ENCODE measurements around the gene DPP6.
"Not testable (repeated sequence)": the region's sequence is repeated elsewhere in the genome, so short reads cannot be mapped to it uniquely, and the experiment has no call there.

DPP6 gene

DNA sequence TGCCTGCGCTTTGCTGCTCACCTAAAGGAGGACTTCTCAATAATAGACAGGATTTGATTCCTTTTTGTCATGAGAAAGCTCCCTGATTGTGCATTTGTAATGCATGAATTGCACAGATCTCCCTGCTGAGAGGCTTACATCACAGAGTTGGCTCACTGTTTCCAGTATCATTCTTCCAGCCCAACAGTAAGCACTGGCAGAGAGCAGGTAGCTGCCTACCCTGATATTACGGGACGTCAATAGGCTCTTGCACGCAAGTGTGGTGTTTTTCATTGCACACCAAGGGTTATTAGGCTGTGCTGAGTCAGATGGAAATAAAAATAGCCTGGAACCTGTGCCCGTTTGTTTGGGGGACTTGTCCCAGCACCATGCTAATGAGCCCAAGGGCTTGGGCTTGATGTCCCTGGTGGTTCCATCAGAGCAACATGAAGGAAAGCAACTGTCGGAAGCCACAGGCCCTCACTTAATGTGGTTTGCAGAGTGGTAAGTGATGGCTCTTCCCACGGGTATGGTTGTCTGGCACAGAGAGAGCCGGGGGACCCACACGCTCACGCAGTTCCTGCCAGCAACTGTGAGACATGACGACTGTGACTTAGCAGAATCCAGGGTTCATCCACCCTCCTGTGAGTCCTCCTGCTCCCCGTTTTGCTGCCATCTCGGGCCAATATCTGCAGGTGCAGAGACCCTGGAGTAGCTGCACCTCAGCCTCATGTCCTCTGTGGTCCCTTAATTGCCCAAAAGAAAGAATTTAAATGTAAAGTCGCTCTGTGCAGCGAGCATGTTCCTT lies 20.4 kb downstream of the DPP6 start:
- not testable (repeated sequence) for DNase-seq (ENCODE audit: low read depth in 2 of 2)

DNA sequence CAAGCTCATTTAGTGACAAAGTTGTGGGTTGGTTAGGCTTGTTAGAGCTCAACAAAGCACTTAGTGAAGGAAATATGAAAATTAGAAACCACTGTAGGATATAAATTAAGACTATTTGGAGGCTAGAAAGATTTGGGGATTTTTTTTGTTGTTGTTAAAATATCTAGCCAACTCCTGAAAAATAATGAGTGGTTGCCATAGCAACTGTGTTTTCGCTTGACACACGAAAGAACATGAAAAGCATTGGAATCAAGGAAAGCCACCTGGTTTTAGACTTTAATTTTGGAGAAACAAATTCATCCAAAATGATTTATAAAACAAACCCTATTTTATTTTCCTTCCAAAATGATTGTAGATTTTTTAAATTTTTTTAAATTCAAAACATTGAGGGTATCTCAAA lies 26.3 kb downstream of the DPP6 start:
- DNase-seq (ENCODE audit: low read depth in 2 of 2) = not testable (repeated sequence)

DNA sequence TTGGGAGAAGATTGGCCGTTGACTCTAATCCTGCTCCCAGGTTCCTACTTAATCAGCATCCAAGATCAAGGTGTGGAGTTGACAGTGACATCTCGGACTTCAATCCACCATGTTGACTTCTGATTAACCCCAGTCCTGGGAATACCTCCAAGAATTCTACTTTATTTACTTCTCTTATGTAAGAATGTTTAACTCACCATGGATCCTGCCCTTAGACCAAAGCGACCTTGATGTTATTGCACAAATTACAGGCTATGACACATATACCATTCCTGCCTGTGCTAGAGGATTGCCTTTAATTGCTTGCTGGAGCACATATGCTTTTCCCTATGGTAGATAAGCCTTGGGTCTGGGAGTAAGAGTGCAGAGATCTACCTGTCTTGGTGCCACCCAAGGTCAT lies 28.1 kb downstream of the DPP6 start:
- not testable (repeated sequence) for DNase-seq (ENCODE audit: low read depth in 2 of 2)

DNA sequence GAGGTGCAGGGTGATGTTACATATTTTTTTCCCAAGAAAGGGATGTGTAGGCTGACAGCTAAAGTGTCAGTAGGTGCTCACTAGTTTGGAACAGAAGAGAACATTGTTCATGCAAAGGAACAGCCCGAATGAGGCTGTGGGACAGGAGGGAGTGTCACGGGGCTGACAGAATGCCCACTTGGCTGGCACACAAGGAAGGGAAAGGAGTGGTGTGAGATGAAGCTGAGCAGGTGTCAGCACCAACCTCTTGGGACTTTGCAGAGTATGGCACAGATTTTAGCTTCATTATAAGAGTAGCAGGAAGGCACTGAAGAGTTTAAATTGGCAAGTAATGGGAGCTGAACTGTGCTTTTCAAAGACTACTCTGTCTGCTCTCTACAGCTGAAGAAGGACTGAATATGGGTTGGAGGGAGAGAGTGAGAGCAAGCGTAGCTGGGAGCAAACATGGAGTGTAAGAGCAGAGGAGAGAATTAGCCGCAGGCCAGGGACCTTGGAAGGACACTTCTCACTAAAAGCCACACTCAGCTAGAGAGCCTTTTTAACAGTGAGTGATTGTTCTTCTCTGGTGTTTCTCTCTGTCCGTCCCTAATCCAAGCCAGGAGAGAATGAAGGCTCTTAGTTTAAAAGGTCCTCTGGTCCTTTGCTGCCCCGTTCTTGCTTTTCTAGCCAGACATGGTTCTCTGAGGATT lies 35.0 kb downstream of the DPP6 start:
- not testable (repeated sequence) for DNase-seq (ENCODE audit: low read depth in 2 of 2)

DNA sequence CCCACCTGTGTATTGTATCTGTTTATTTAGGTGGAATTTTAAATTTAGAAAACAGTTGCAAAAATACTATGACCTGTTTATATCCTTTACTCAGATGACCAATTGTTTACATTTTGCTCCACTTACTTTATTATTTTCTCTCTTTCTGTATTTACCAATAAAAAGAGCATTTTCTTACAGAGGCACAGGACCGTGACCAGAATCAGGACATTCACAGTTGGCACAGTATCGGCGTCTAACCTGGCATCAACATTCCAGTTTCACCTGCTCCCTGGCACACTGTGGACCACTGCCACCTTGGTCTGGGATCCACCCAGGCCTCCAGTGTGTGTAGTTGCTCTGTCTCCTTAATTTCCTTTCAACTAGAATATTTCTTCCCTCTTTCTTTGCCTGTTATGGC lies 39.9 kb downstream of the DPP6 start:
- DNase-seq (ENCODE audit: low read depth in 2 of 2) = not testable (repeated sequence)

DNA sequence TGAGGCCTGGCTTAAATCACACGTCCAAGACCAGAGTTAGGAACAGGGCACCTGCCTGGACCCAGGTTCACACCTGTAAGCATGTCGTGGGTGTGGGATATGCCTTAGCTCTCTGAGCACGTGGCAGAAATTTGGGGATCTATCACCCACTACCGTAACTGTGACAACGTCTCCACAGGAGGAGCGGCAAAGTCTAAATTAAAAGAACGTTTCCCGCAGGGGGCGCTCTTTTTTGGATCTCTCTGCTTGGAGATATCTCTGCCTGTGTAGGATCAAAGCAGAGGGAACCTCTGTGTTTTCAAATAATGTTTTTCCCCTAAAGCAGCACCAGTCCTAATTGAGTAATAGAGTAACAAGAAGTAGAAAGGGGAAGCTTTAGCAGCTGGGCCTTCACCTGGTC lies 43.0 kb downstream of the DPP6 start:
- DNase-seq (ENCODE audit: low read depth in 2 of 2) = not testable (repeated sequence)

DNA sequence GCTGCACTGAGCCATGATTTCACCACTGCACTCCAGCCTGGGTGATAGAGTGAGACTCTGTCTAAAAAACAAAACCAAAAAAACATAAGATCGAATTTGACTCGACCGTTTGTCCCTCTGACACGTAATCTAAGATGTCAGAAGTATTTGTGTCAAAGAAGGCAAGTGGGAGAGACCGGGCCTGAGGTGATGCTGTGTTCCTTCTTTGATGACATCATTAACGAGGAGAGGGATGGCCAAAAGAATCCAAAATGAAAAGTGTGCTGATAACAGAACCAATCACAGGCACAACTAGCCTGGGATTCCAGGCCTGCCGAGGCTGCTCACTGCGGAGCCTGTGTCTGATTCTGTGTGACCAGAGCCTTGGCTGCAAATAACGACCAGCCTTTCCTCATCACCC lies 52.9 kb downstream of the DPP6 start:
- DNase-seq (ENCODE audit: low read depth in 2 of 2) = not testable (repeated sequence)

DNA sequence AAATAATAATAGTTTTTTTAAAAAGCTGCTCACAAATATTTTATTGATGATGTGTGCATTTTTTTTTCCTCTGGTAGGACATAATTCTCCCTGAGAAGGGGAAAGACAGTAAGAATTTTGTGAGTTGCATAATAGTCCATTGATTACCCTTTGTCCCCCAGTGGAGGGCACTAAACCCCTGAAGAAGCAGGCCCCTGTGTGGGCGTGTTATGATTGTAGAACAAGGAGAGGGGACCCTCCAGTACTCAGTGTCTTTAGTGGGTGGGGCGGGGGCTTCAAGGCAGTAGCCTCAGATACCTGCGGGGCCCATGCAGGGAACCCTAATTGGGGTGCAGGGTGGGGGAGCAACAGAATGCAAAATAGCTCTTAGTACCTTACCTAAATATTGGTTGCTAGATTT lies 57.4 kb downstream of the DPP6 start:
- DNase-seq (ENCODE audit: low read depth in 2 of 2) = not testable (repeated sequence)

DNA sequence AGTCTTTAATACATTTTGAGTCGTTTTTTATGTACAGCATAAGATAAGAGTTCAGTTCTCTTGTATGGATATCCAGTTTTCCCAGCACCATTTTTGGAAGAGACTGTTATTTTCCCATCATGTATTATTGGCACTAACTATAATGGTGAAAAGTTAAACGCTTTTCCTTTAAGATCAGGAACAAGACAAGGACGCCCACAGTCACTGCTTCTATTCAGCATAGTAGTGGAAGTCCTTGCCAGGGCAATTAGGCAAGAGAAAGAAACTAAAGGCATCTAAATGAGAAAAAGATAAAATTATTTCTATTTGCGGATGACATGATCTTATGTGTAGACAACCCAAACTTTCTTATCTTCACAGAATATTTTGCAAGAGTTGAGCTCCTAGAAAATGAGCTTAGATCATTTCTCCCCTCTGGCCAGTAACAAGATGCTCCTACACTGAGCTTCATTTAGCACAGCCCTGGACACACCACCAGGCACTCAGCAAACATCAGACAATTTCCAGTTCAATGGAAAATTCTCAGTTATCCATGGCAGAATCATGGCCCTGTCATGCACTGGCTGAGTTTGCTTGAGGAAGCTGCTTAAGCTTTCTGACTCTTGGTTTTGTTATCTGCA lies 61.6 kb downstream of the DPP6 start:
- DNase-seq (ENCODE audit: low read depth in 2 of 2) = not testable (repeated sequence)

DNA sequence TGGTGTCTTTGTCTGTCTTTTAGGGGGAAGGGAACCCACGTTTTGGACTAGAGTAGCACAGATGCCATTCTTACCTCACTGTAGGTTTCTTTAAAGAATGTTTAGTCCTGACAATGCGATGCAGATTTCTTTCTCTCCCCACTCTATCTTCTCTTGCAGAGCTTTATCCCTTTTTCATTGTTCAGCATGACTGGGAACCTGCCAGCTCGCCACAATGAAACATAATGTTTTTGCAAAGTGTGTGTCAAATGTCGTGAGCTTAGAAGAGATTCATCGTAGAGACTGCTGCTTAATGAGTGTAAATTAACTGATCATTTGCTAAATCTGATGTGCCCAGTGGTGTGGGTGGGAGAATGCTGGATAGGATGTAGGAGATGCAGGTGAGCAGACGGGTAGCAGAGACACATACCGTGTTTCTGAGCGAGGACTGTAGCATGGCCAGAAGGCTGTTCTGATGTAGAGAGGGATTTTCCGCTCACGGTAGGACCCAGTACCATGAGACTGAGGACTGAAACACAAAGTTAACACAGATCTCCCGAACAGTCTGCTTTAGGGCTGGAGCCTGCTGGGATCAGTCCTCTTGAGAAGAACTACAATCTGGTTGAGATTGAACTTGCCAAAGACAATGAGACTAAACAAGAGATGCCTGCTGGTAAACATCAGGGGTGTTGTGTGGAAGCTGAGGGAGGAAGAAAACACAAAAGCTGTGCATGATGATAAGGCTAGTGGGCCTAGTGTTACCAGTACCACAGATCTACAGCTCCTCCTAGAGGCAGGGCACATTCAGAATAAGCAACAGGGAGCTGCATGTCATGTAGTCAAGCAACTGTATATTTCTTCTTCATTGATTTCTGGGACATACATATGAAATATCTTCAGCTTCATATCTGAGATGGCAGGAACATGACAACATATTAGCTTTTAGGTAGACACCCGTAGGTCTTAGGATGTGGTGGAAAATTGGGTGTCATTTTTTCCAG lies 65.5 kb downstream of the DPP6 start:
- DNase-seq (ENCODE audit: low read depth in 2 of 2) = not testable (repeated sequence)

DNA sequence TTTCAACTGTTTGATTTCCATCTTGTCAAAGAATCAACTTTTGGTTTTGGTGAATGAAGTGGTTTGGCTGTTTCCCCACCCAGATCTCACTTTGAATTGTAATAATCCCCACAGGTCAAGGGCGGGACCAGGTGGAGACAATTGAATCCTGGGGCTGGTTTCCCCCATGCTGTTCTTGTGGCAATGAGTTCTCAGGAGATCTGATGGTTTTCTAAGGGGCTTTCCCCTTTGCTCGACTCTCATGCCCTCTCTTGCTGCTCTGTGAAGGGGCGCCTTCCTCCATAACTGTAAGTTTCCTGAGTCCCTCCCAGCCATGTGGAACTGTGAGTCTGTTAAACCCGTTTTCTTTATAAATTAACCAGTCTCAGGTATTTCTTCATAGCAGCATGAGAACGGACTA lies 68.6 kb downstream of the DPP6 start:
- DNase-seq (ENCODE audit: low read depth in 2 of 2) = not testable (repeated sequence)

DNA sequence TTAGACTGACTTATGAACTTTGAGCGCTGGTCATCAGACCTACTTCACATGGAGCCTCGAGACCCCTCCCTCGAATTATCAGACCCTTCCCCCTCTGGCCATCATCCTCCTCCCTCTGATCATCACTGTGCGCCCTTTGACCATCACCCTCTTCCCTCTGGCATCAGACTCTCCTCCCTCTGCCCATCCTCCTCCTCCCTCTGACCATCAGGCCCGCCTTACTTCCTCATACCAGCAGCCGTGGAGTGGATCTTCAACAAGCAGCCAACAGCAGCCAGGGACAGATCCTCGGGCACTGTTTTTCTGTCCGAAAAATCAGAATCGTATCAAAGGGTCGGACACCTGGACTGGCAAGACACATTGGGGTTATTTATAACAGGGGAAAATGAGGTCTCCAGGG lies 70.5 kb downstream of the DPP6 start:
- not testable (repeated sequence) for DNase-seq (ENCODE audit: low read depth in 2 of 2)

DNA sequence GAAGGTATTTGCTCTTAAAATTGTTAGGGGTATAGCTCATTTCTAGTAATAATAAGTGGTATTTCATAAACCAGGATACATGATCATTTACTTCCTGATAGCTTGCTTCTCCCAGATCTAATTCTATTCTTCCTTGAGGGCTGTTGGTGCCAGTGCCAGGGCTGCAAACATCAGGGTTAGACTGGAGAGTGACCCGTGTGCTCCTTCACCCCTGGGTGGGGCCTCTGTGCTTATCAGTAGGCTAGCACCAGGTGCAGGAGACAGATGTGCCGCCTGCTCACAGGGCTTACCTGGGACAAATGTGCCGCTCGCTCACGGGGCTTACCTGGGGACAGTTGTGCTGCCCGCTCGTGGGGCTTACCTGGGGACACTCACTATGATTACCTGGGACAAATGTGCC lies 71.2 kb downstream of the DPP6 start:
- not testable (repeated sequence) for DNase-seq (ENCODE audit: low read depth in 2 of 2)

DNA sequence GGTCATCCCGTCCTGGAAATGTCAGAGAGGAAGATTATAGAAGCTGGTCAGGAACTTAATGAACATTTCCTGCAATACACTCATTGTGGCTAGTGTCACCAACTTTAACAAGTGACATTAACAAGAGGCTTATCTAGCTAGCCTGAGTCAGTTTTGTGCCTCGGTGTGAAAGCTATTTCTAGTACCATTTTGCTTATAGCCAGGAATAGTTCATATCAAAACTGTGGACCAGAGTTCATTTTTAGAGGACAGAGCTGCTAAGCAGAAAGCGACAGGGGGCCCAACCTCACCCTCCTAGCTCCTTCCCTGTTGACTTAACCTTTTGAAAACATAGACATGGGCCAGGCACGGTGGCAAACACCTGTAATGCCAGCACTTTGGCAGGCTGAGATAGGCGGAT lies 76.9 kb downstream of the DPP6 start:
- not testable (repeated sequence) for DNase-seq (ENCODE audit: low read depth in 2 of 2)

DNA sequence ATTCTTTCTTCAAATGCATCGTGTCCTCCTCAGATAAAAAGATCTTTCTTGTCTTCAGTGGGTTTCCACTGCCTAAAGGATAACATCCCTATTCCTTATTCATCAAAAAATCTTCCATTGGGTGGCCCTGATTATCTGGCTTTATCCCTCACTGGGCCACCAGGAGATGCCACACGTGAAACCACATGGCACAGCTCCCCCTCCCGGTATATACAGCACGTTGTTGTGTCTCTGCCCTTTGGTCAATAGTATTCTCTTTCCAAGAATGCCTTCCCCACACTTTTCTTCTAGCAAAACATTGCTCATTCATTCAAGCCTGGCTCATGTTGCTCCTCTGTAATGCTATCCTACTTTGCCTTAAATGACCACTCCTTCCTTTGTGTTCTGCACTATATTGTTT lies 80.4 kb downstream of the DPP6 start:
- DNase-seq (ENCODE audit: low read depth in 2 of 2) = not testable (repeated sequence)

DNA sequence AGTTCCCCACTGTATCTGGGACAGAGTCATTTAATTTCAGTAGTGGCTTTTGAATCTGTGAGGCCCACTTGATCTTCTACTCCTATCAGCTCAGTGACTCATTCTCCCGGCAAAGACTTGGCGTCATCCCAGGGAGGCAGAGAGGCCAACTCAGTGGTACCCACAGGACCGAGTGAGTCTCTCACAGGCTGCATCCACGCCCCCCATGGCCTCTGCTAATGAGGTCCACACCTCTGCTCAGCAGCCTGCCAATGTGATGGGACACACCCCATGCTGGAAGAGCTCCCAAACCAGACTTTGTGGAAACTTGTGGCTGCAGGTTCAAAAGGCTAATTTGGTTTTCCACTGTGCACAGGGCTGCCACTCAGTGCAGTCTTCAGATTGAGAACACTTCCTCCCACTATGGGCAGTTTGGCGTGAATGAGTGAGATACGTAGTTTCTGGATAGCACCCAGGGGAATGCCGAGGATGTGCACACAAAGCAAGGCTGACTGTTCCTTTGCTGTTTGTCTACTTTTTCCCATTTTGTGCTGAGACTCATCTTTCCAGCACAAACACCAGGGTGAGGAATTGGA lies 81.6 kb downstream of the DPP6 start:
- DNase-seq (ENCODE audit: low read depth in 2 of 2) = not testable (repeated sequence)

DNA sequence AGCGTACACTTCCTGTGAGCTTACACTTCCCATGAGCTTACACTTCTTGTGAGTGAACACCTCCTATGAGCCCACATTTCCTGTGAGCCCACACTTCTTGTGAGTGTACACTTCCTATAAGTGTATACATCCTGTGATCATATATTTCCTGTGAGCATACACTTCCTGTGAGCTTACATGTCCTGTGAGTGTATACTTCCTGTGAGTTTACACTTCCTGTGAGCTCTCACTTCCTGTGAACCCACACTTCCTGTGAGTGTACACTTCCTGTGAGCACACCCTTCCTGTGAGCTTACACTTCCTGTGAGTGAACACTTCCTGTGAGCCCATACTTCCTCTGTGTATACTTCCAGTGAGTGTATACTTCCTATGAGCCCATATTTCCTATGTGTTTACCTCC lies 82.5 kb downstream of the DPP6 start:
- not testable (repeated sequence) for DNase-seq (ENCODE audit: low read depth in 2 of 2)

DNA sequence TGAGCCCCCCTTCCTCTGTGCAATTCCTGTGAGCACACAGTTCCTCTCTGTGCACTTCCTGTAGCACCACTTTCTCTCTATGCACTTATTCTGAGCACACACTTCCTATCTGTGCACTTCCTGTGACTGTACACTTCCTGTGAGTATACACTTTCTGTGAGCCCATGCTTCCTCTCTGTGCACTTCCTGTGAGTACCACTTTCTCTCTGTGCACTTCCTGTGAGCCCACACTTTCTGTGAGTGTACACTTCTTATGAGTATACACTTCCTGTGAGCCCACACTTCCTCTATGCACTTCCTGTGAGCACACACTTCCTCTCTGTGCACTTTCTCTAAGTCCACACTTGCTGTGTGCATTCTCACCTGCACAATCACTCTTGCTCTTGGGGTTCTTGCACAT lies 83.4 kb downstream of the DPP6 start:
- not testable (repeated sequence) for DNase-seq (ENCODE audit: low read depth in 2 of 2)

DNA sequence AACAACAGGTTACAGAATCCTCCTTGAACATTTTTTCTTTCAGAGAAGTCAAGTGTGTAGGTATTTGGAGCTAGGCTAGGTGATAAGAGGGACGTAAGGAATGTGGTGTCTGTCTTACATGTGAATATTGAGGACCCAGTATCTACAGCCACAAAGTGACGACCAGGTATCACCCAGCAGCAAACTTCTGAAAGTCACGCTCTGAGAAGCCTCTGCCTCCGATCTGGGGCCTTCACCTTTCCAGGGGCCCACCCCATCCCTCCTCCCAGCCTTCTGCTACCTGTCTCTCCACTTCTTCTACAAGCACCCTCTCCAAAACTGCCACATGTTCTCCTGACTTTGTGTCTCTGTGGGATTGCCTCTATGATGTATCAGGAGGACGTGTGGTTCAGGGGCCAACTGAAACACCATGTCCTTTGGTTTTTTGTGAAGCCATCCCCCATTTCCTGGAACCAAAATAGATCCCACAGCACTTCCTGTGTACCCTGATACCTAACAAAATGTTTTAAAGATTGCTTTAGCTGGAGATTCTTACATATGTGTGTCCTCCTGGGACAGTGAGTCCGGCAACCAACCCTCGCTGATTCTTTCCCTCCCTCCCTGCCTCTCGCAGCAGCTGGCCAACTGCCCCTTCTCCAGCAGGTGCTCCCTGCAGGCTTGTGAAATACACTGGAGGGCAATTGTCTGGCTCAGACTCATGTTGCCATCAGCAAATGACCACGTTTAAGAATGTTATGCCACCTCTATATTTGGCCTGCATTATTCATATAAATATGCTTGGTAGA lies 93.9 kb downstream of the DPP6 start:
- not testable (repeated sequence) for DNase-seq (ENCODE audit: low read depth in 2 of 2)

DNA sequence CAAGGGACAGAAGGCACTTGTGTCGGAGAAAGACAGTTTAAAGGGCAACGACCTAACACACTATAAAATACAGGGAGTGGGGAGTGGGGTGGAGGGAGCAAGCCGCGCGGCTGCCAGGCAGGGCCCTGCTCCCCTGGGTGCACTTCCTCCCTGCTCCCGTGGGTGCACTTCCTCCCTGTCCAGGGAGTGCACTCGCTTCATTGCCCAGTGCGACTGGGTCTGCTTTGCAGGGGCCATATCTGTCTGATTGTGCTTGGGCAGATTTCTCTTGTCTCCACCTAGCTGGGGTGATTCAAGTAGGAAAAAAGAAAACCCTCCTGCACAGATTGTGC lies 94.5 kb downstream of the DPP6 start:
- DNase-seq (ENCODE audit: low read depth in 2 of 2) = not testable (repeated sequence)

Measured in stimulated activated CD4-positive, alpha-beta T cell treated with anti-CD3 and anti-CD28 coated beads, Interleukin-1b, Interleukin-23, amount 100 ng/mL, for 4 hours (primary cell).